PC-3 (cell line): ENCODE measurements around the gene HPX.

Experiments used
- CTCF ChIP-seq: fragments of 300-600 bp; sonication (generic); conservative IDR thresholded peaks from 2 replicates; pipeline ENCODE4 v1.5.1; 2017; ENCODE audit warnings: antibody characterized with exemption, low read depth, mild to moderate bottlenecking, low read length
- EZH2 ChIP-seq: fragments of 300-600 bp; sonication (generic); IDR thresholded peaks from one replicate; pipeline ENCODE4 v1.6.1; 2017; ENCODE audit warnings: antibody characterized with exemption, mild to moderate bottlenecking, low read length; ENCODE audit not compliant: unreplicated experiment
- EZH2phosphoT487 ChIP-seq: fragments of 300-600 bp; sonication (generic); IDR thresholded peaks from 2 replicates; pipeline ENCODE4 v1.6.1; 2018; ENCODE audit warnings: mild to moderate bottlenecking, antibody characterized with exemption, low read length, borderline replicate concordance

DNA sequence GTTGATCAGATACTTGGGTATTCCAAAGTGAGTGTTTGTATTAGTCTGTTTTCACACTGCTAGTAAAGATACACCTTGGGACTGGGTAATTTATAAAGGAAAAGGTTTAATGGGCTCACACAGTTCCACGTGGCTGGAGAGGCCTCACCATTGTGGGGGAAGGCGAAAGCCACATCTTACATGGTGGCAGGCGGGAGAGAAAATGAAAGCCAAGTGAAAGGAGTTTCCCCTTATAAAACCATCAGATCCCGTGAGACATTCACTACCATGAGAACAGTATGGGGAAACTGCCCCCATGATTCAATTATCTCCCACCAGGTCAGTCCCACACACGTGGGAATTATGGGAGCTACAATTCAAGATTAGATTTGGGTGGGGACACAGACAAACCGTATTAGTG is 47.6 kb upstream of the HPX start:
- TF ChIP-seq CTCF (no peak), EZH2 (no peak), EZH2phosphoT487 (no peak)
